ENCODE measurements around the gene UROC1.

Gene UROC1

GRCh38 chr3:126456766-126457388, 60.7 kb downstream of the UROC1 start:
- no peak for DNase-seq
- in situ Hi-C loops (cut with HindIII; ENCODE audit: low pct_ligation_motif_present, low pct_unique_long_range_greater_than_20kb, low sequenced_read_pairs): no loop called here

GRCh38 chr3:126456211-126456610, 61.4 kb downstream of the UROC1 start:
- in situ Hi-C loops (cut with HindIII; ENCODE audit: low pct_ligation_motif_present, low pct_unique_long_range_greater_than_20kb, low sequenced_read_pairs): no loop called here
- no peak for DNase-seq

GRCh38 chr3:126454437-126455198, 63.0 kb downstream of the UROC1 start:
- no peak for DNase-seq
- in situ Hi-C loops (cut with HindIII; ENCODE audit: low pct_ligation_motif_present, low pct_unique_long_range_greater_than_20kb, low sequenced_read_pairs): no loop called here

- in situ Hi-C loops (cut with HindIII; ENCODE audit: low pct_ligation_motif_present, low pct_unique_long_range_greater_than_20kb, low sequenced_read_pairs): no loop called here
- DNase-seq: no peak
Measured at GRCh38 chr3:126454025-126454424, 63.5 kb downstream of the UROC1 start.

GRCh38 chr3:126452213-126452612, 65.4 kb downstream of the UROC1 start:
- in situ Hi-C loops (cut with HindIII; ENCODE audit: low pct_ligation_motif_present, low pct_unique_long_range_greater_than_20kb, low sequenced_read_pairs): no loop called here
- no peak for DNase-seq

- in situ Hi-C loops (cut with HindIII; ENCODE audit: low pct_ligation_motif_present, low pct_unique_long_range_greater_than_20kb, low sequenced_read_pairs): no loop called here
- DNase-seq: no peak
Measured at GRCh38 chr3:126451511-126451910, 66.1 kb downstream of the UROC1 start.

GRCh38 chr3:126450744-126451143, 66.8 kb downstream of the UROC1 start:
- DNase-seq: no peak
- in situ Hi-C loops (cut with HindIII; ENCODE audit: low pct_ligation_motif_present, low pct_unique_long_range_greater_than_20kb, low sequenced_read_pairs): no loop called here

- in situ Hi-C loops (cut with HindIII; ENCODE audit: low pct_ligation_motif_present, low pct_unique_long_range_greater_than_20kb, low sequenced_read_pairs): no loop called here
- DNase-seq: no peak
Measured at GRCh38 chr3:126450219-126450618, 67.4 kb downstream of the UROC1 start.

- in situ Hi-C loops (cut with HindIII; ENCODE audit: low pct_ligation_motif_present, low pct_unique_long_range_greater_than_20kb, low sequenced_read_pairs): no loop called here
- no peak for DNase-seq
Measured at GRCh38 chr3:126449621-126450051, 67.9 kb downstream of the UROC1 start.

- in situ Hi-C loops (cut with HindIII; ENCODE audit: low pct_ligation_motif_present, low pct_unique_long_range_greater_than_20kb, low sequenced_read_pairs): no loop called here
- no peak for DNase-seq
Measured at GRCh38 chr3:126448893-126449180, 68.7 kb downstream of the UROC1 start.

- DNase-seq: no peak
- in situ Hi-C loops (cut with HindIII; ENCODE audit: low pct_ligation_motif_present, low pct_unique_long_range_greater_than_20kb, low sequenced_read_pairs): no loop called here
Measured at GRCh38 chr3:126448136-126448892, 69.3 kb downstream of the UROC1 start.

GRCh38 chr3:126447456-126448106, 70.0 kb downstream of the UROC1 start:
- in situ Hi-C loops (cut with HindIII; ENCODE audit: low pct_ligation_motif_present, low pct_unique_long_range_greater_than_20kb, low sequenced_read_pairs): no loop called here
- no peak for DNase-seq

- in situ Hi-C loops (cut with HindIII; ENCODE audit: low pct_ligation_motif_present, low pct_unique_long_range_greater_than_20kb, low sequenced_read_pairs): no loop called here
- no peak for DNase-seq
Measured at GRCh38 chr3:126446791-126447190, 70.8 kb downstream of the UROC1 start.

GRCh38 chr3:126446301-126446700, 71.3 kb downstream of the UROC1 start:
- DNase-seq: no peak

GRCh38 chr3:126445506-126445905, 72.1 kb downstream of the UROC1 start:
- in situ Hi-C loops (cut with HindIII; ENCODE audit: low pct_ligation_motif_present, low pct_unique_long_range_greater_than_20kb, low sequenced_read_pairs): no loop called here

More at GRCh38 chr3:126446301-126446700, 71.3 kb downstream of the UROC1 start:
- in situ Hi-C loops (cut with HindIII; ENCODE audit: low pct_ligation_motif_present, low pct_unique_long_range_greater_than_20kb, low sequenced_read_pairs): no loop called here

GRCh38 chr3:126442856-126443242, 74.7 kb downstream of the UROC1 start:
- DNase-seq: no peak
- in situ Hi-C loops (cut with HindIII; ENCODE audit: low pct_ligation_motif_present, low pct_unique_long_range_greater_than_20kb, low sequenced_read_pairs): no loop called here

More at GRCh38 chr3:126445506-126445905, 72.1 kb downstream of the UROC1 start:
- DNase-seq: no peak

GRCh38 chr3:126442094-126442855, 75.3 kb downstream of the UROC1 start:
- in situ Hi-C loops (cut with HindIII; ENCODE audit: low pct_ligation_motif_present, low pct_unique_long_range_greater_than_20kb, low sequenced_read_pairs): no loop called here
- no peak for DNase-seq

- DNase-seq: no peak
- in situ Hi-C loops (cut with HindIII; ENCODE audit: low pct_ligation_motif_present, low pct_unique_long_range_greater_than_20kb, low sequenced_read_pairs): no loop called here
Measured at GRCh38 chr3:126441256-126441880, 76.2 kb downstream of the UROC1 start.
